HEK293 (cell line): Measurements from ENCODE around the gene SRRM5.

ENCODE experiments used
- AEBP2 ChIP-seq: fragments of 450-650 bp; formaldehyde crosslinking; IDR thresholded peaks from 2 replicates; pipeline ENCODE4 v1.5.1; 2016; ENCODE audit warnings: missing biosample characterization, missing genetic modification characterization, borderline replicate concordance
- FEZF1 ChIP-seq: fragments of 450-650 bp; formaldehyde crosslinking; IDR thresholded peaks from 2 replicates; pipeline ENCODE4 v1.5.1; 2016; ENCODE audit warnings: missing biosample characterization, missing genetic modification characterization
- GFI1B ChIP-seq: fragments of 450-650 bp; formaldehyde crosslinking; IDR thresholded peaks from 2 replicates; pipeline ENCODE4 v1.5.1; 2016; ENCODE audit warnings: missing biosample characterization, missing genetic modification characterization
- IKZF3 ChIP-seq: fragments of 450-650 bp; IDR thresholded peaks from 2 replicates; pipeline ENCODE4 v1.5.0; 2018; ENCODE audit warnings: missing biosample characterization, mild to moderate bottlenecking, missing genetic modification characterization, moderate library complexity
- KLF10 ChIP-seq: fragments of 450-650 bp; IDR thresholded peaks from 2 replicates; pipeline ENCODE4 v1.5.1; 2018; ENCODE audit warnings: missing biosample characterization, mild to moderate bottlenecking, missing genetic modification characterization
- KLF16 ChIP-seq: fragments of 450-650 bp; formaldehyde crosslinking; IDR thresholded peaks from 2 replicates; pipeline ENCODE4 v1.5.1; 2017; ENCODE audit warnings: missing biosample characterization, missing genetic modification characterization
- SCRT1 ChIP-seq: fragments of 450-650 bp; formaldehyde crosslinking; IDR thresholded peaks from 2 replicates; pipeline ENCODE4 v1.5.1; 2016; ENCODE audit warnings: missing biosample characterization, missing genetic modification characterization, borderline replicate concordance
- ZBTB17 ChIP-seq: fragments of 450-650 bp; formaldehyde crosslinking; IDR thresholded peaks from 2 replicates; pipeline ENCODE4 v1.5.1; 2016; ENCODE audit warnings: missing biosample characterization, missing genetic modification characterization
- ZBTB48 ChIP-seq: fragments of 450-650 bp; formaldehyde crosslinking; IDR thresholded peaks from 2 replicates; pipeline ENCODE4 v1.5.1; 2016; ENCODE audit warnings: missing biosample characterization, missing genetic modification characterization
- ZNF112 ChIP-seq: fragments of 450-650 bp; formaldehyde crosslinking; IDR thresholded peaks from 2 replicates; pipeline ENCODE4 v1.5.0; 2017; ENCODE audit warnings: missing biosample characterization, missing genetic modification characterization
- ZNF157 ChIP-seq: fragments of 450-650 bp; formaldehyde crosslinking; IDR thresholded peaks from 2 replicates; pipeline ENCODE4 v1.5.1; 2016; ENCODE audit warnings: missing biosample characterization, missing genetic modification characterization
- ZNF354C ChIP-seq: fragments of 450-650 bp; formaldehyde crosslinking; IDR thresholded peaks from 2 replicates; pipeline ENCODE4 v1.5.1; 2016; ENCODE audit warnings: missing biosample characterization, missing genetic modification characterization, low read depth, borderline replicate concordance
- ZNF362 ChIP-seq: fragments of 450-650 bp; formaldehyde crosslinking; IDR thresholded peaks from 2 replicates; pipeline ENCODE4 v1.5.1; 2016; ENCODE audit warnings: missing biosample characterization, missing genetic modification characterization
- ZNF514 ChIP-seq: fragments of 450-650 bp; formaldehyde crosslinking; IDR thresholded peaks from 2 replicates; pipeline ENCODE4 v1.5.1; 2016; ENCODE audit warnings: missing biosample characterization, missing genetic modification characterization
- ZNF585B ChIP-seq: fragments of 450-650 bp; formaldehyde crosslinking; IDR thresholded peaks from 2 replicates; pipeline ENCODE4 v1.5.1; 2016; ENCODE audit warnings: missing biosample characterization, missing genetic modification characterization
- ZNF621 ChIP-seq: fragments of 450-650 bp; formaldehyde crosslinking; IDR thresholded peaks from 2 replicates; pipeline ENCODE4 v1.5.1; 2017; ENCODE audit warnings: missing biosample characterization, missing genetic modification characterization
- ZNF654 ChIP-seq: fragments of 450-650 bp; formaldehyde crosslinking; IDR thresholded peaks from 2 replicates; pipeline ENCODE4 v1.5.1; 2016; ENCODE audit warnings: low read depth, missing biosample characterization, missing genetic modification characterization
- ZNF670 ChIP-seq: fragments of 450-650 bp; formaldehyde crosslinking; IDR thresholded peaks from 2 replicates; pipeline ENCODE4 v1.5.1; 2016; ENCODE audit warnings: missing biosample characterization, missing genetic modification characterization, low read depth
- ZNF792 ChIP-seq: fragments of 450-650 bp; formaldehyde crosslinking; IDR thresholded peaks from 2 replicates; pipeline ENCODE4 v1.5.1; 2016; ENCODE audit warnings: missing biosample characterization, missing genetic modification characterization
- ZNF837 ChIP-seq: fragments of 450-650 bp; formaldehyde crosslinking; IDR thresholded peaks from 2 replicates; pipeline ENCODE4 v1.5.1; 2016; ENCODE audit warnings: missing biosample characterization, missing genetic modification characterization
- ZSCAN18 ChIP-seq: fragments of 450-650 bp; formaldehyde crosslinking; IDR thresholded peaks from 2 replicates; pipeline ENCODE4 v1.5.1; 2016; ENCODE audit warnings: missing biosample characterization, missing genetic modification characterization
- ZSCAN30 ChIP-seq: fragments of 450-650 bp; IDR thresholded peaks from 2 replicates; pipeline ENCODE4 v1.5.1; 2018; ENCODE audit warnings: missing biosample characterization, mild to moderate bottlenecking, missing genetic modification characterization, moderate library complexity
- TF ChIP-seq, protein P1 (sequence below): fragments of 450-650 bp; formaldehyde crosslinking; IDR thresholded peaks from 2 replicates; pipeline ENCODE4 v1.5.1; 2017; ENCODE audit warnings: missing biosample characterization, mild to moderate bottlenecking, missing genetic modification characterization, moderate library complexity
- TF ChIP-seq, protein P2 (sequence below): fragments of 450-650 bp; IDR thresholded peaks from 2 replicates; pipeline ENCODE4 v1.5.1; 2018; ENCODE audit warnings: missing biosample characterization, missing genetic modification characterization
- TF ChIP-seq, protein P3 (sequence below): fragments of 450-650 bp; formaldehyde crosslinking; IDR thresholded peaks from 2 replicates; pipeline ENCODE4 v1.5.1; 2016; ENCODE audit warnings: missing biosample characterization, missing genetic modification characterization
- TF ChIP-seq, protein P4 (sequence below): fragments of 450-650 bp; formaldehyde crosslinking; IDR thresholded peaks from 2 replicates; pipeline ENCODE4 v1.5.1; 2016; ENCODE audit warnings: missing biosample characterization, missing genetic modification characterization
- TF ChIP-seq, protein P5 (sequence below): IDR thresholded peaks from 2 replicates; pipeline ENCODE4 v1.6.1; 2011; ENCODE audit warnings: mild to moderate bottlenecking, low read depth, low read length, borderline replicate concordance

SRRM5 gene

GRCh38 chr19:43595999-43596841 is 15.7 kb upstream of the SRRM5 start, which contains the start of the genes IRGQ and ZNF576 (continued):
- TF ChIP-seq ZNF792 (0 out of 2 replicates have a peak, but pooled peaks have one; percentile 70), ZNF654 (no peak), AEBP2 (no peak), ZNF621 (tag by site-specific recombination) (no peak), ZBTB17 (tag by site-specific recombination) (peak; percentile 97), ZSCAN18 (tag by site-specific recombination) (peak; percentile 69; the same call in 1 of the 2 replicates), ZBTB48 (tag by site-specific recombination) (peak; percentile 81), GFI1B (peak; percentile 22; the same call in 1 of the 2 replicates), ZSCAN30 (tag by site-specific recombination) (peak; percentile 97), ZNF354C (tag by site-specific recombination) (no peak), ZNF585B (no peak), KLF10 (peak; percentile 100), ZNF112 (tag by site-specific recombination) (no peak), SCRT1 (tag by site-specific recombination) (peak; percentile 100), IKZF3 (tag by site-specific recombination) (peak; percentile 96), ZNF670 (tag by site-specific recombination) (no peak), ZNF514 (tag by site-specific recombination) (no peak), ZNF362 (tag by site-specific recombination) (no peak), KLF16 (tag by site-specific recombination) (peak; percentile 54; the same call in 1 of the 2 replicates), ZNF837 (tag by site-specific recombination) (no peak), FEZF1 (tag by site-specific recombination) (no peak), ZNF157 (tag by site-specific recombination) (no peak)
- TF ChIP-seq, protein P1, sequence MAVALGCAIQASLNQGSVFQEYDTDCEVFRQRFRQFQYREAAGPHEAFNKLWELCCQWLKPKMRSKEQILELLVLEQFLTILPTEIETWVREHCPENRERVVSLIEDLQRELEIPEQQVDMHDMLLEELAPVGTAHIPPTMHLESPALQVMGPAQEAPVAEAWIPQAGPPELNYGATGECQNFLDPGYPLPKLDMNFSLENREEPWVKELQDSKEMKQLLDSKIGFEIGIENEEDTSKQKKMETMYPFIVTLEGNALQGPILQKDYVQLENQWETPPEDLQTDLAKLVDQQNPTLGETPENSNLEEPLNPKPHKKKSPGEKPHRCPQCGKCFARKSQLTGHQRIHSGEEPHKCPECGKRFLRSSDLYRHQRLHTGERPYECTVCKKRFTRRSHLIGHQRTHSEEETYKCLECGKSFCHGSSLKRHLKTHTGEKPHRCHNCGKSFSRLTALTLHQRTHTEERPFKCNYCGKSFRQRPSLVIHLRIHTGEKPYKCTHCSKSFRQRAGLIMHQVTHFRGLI: peak; percentile 50; the same call in 1 of the 2 replicates
- TF ChIP-seq, protein P2, sequence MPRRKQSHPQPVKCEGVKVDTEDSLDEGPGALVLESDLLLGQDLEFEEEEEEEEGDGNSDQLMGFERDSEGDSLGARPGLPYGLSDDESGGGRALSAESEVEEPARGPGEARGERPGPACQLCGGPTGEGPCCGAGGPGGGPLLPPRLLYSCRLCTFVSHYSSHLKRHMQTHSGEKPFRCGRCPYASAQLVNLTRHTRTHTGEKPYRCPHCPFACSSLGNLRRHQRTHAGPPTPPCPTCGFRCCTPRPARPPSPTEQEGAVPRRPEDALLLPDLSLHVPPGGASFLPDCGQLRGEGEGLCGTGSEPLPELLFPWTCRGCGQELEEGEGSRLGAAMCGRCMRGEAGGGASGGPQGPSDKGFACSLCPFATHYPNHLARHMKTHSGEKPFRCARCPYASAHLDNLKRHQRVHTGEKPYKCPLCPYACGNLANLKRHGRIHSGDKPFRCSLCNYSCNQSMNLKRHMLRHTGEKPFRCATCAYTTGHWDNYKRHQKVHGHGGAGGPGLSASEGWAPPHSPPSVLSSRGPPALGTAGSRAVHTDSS: 0 out of 2 replicates have a peak, but pooled peaks have one; percentile 31
- TF ChIP-seq, protein P3, sequence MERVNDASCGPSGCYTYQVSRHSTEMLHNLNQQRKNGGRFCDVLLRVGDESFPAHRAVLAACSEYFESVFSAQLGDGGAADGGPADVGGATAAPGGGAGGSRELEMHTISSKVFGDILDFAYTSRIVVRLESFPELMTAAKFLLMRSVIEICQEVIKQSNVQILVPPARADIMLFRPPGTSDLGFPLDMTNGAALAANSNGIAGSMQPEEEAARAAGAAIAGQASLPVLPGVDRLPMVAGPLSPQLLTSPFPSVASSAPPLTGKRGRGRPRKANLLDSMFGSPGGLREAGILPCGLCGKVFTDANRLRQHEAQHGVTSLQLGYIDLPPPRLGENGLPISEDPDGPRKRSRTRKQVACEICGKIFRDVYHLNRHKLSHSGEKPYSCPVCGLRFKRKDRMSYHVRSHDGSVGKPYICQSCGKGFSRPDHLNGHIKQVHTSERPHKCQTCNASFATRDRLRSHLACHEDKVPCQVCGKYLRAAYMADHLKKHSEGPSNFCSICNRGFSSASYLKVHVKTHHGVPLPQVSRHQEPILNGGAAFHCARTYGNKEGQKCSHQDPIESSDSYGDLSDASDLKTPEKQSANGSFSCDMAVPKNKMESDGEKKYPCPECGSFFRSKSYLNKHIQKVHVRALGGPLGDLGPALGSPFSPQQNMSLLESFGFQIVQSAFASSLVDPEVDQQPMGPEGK: peak; percentile 87
- TF ChIP-seq, protein P4, sequence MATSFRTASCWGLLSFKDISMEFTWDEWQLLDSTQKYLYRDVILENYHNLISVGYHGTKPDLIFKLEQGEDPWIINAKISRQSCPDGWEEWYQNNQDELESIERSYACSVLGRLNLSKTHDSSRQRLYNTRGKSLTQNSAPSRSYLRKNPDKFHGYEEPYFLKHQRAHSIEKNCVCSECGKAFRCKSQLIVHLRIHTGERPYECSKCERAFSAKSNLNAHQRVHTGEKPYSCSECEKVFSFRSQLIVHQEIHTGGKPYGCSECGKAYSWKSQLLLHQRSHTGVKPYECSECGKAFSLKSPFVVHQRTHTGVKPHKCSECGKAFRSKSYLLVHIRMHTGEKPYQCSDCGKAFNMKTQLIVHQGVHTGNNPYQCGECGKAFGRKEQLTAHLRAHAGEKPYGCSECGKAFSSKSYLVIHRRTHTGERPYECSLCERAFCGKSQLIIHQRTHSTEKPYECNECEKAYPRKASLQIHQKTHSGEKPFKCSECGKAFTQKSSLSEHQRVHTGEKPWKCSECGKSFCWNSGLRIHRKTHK: no peak
- TF ChIP-seq, protein P5, sequence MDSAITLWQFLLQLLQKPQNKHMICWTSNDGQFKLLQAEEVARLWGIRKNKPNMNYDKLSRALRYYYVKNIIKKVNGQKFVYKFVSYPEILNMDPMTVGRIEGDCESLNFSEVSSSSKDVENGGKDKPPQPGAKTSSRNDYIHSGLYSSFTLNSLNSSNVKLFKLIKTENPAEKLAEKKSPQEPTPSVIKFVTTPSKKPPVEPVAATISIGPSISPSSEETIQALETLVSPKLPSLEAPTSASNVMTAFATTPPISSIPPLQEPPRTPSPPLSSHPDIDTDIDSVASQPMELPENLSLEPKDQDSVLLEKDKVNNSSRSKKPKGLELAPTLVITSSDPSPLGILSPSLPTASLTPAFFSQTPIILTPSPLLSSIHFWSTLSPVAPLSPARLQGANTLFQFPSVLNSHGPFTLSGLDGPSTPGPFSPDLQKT: no peak
